ENCODE data around the gene DENND6B.
"Not testable (repeated sequence)": the region's sequence is repeated elsewhere in the genome, so short reads cannot be mapped to it uniquely, and the experiment has no call there.

DENND6B gene

GRCh38 chr22:50338042-50338573, 11.3 kb upstream of the DENND6B start:
- DNase-seq = no peak

- no peak for DNase-seq
Measured at GRCh38 chr22:50337262-50338041, 10.6 kb upstream of the DENND6B start.

GRCh38 chr22:50334433-50334832, 7.6 kb upstream of the DENND6B start:
- not testable (repeated sequence) for DNase-seq

- DNase-seq = no peak
Measured at GRCh38 chr22:50329236-50329635, 2.4 kb upstream of the DENND6B start.

- DNase-seq = no peak
Measured at GRCh38 chr22:50327711-50328019, 853 bp upstream of the DENND6B start.

GRCh38 chr22:50326225-50326955, 422 bp downstream of the DENND6B start:
- no peak for DNase-seq

GRCh38 chr22:50325444-50326224, 1.2 kb downstream of the DENND6B start:
- DNase-seq = no peak

GRCh38 chr22:50323900-50324299, 2.9 kb downstream of the DENND6B start:
- no peak for DNase-seq

GRCh38 chr22:50322382-50323104, 4.3 kb downstream of the DENND6B start:
- DNase-seq = not testable (repeated sequence)

- DNase-seq = no peak
Measured at GRCh38 chr22:50320671-50321325, 6.0 kb downstream of the DENND6B start.

GRCh38 chr22:50320116-50320515, 6.7 kb downstream of the DENND6B start:
- DNase-seq = no peak

- DNase-seq = no peak
Measured at GRCh38 chr22:50319503-50319951, 7.3 kb downstream of the DENND6B start.

GRCh38 chr22:50318698-50319411, 8.0 kb downstream of the DENND6B start:
- no peak for DNase-seq

GRCh38 chr22:50318356-50318697, 8.5 kb downstream of the DENND6B start:
- DNase-seq = no peak

GRCh38 chr22:50317674-50318073, 9.1 kb downstream of the DENND6B start:
- no peak for DNase-seq

GRCh38 chr22:50317178-50317577, 9.6 kb downstream of the DENND6B start:
- DNase-seq = no peak

- DNase-seq = no peak
Measured at GRCh38 chr22:50316114-50317065, 10.4 kb downstream of the DENND6B start.

- DNase-seq = no peak
Measured at GRCh38 chr22:50315289-50316113, 11.3 kb downstream of the DENND6B start.
